Lower lobe of right lung (tissue), 2 donors: ENCODE data around the gene BAZ1B. TPM values are rescaled to one million over a fixed set of nuclear protein-coding genes. Genes with fewer than 3 reads are reported as not detected.

Experiments used
- ATAC-seq, 2 donors: fragments of 200-7000 bp; cut with Tn5 transposase; one replicate each; pipeline ENCODE4 v1.9.1; 2020 to 2022; ENCODE audit warnings: mild to moderate bottlenecking in 2 of 2, moderate library complexity in 2 of 2
- DNase-seq: peaks from one replicate; pipeline ENCODE4 v3.0.0-alpha.2; 2020
- H3K27ac ChIP-seq: fragments of 200-600 bp; one replicate; pipeline ENCODE4 v1.8.0; 2022
- H3K27me3 ChIP-seq: fragments of 200-600 bp; one replicate; pipeline ENCODE4 v1.8.0; 2022; ENCODE audit warnings: low read depth
- H3K36me3 ChIP-seq: fragments of 200-600 bp; one replicate; pipeline ENCODE4 v1.8.0; 2022; ENCODE audit warnings: mild to moderate bottlenecking
- H3K4me1 ChIP-seq: fragments of 200-600 bp; one replicate; pipeline ENCODE4 v1.8.0; 2022
- H3K4me3 ChIP-seq: fragments of 200-600 bp; one replicate; pipeline ENCODE4 v1.8.0; 2022; ENCODE audit warnings: mild to moderate bottlenecking
- H3K9me3 ChIP-seq: fragments of 200-600 bp; one replicate; pipeline ENCODE4 v1.8.0; 2022
- intact Hi-C: fragments of 100-400 bp; cut with DNase I; formaldehyde crosslinking; loops from one replicate; pipeline ENCODE4 v1.11.0; 2022
- total RNA-seq: library from RNA; stranded (reverse); fragmentation: NEBNext Ultra II Directional; extraction: Animal tissue kit (Norgen Biotek cat#: 25700); gene quantifications from one replicate; pipeline ENCODE4 v1.2.1, GENCODE V29; 2021
- TF ChIP-seq, protein P1 (sequence below): fragments of 200-600 bp; IDR thresholded peaks from one replicate; pipeline ENCODE4 v1.8.0; 2022; ENCODE audit warnings: antibody characterized with exemption, mild to moderate bottlenecking
- donor health status: DM: no; HTN: yes; CAD: no; lungs with severe emphysema.

Gene BAZ1B
- total RNA-seq, 1 donor from 2014 or later = 56.0 TPM

GRCh38 chr7:73520673-73521635 is 1.1 kb downstream of the BAZ1B start:
- no peaks in the 10 kb centered on the region for H3K27me3 ChIP-seq
- H3K36me3 ChIP-seq = peaks cover 19% of the 10 kb centered on the region
- peak overlapping the region; percentile 87 for H3K4me3 ChIP-seq
- TF ChIP-seq, protein P1, sequence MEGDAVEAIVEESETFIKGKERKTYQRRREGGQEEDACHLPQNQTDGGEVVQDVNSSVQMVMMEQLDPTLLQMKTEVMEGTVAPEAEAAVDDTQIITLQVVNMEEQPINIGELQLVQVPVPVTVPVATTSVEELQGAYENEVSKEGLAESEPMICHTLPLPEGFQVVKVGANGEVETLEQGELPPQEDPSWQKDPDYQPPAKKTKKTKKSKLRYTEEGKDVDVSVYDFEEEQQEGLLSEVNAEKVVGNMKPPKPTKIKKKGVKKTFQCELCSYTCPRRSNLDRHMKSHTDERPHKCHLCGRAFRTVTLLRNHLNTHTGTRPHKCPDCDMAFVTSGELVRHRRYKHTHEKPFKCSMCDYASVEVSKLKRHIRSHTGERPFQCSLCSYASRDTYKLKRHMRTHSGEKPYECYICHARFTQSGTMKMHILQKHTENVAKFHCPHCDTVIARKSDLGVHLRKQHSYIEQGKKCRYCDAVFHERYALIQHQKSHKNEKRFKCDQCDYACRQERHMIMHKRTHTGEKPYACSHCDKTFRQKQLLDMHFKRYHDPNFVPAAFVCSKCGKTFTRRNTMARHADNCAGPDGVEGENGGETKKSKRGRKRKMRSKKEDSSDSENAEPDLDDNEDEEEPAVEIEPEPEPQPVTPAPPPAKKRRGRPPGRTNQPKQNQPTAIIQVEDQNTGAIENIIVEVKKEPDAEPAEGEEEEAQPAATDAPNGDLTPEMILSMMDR = no peak
- H3K4me1 ChIP-seq = peaks cover 55% of the 10 kb centered on the region
- H3K9me3 ChIP-seq = no peaks in the 10 kb centered on the region
- no peak for ATAC-seq
- peak; percentile 42 for DNase-seq
- intact Hi-C loops = no loop called here
- peak overlapping the region; percentile 93 for H3K27ac ChIP-seq

DNA sequence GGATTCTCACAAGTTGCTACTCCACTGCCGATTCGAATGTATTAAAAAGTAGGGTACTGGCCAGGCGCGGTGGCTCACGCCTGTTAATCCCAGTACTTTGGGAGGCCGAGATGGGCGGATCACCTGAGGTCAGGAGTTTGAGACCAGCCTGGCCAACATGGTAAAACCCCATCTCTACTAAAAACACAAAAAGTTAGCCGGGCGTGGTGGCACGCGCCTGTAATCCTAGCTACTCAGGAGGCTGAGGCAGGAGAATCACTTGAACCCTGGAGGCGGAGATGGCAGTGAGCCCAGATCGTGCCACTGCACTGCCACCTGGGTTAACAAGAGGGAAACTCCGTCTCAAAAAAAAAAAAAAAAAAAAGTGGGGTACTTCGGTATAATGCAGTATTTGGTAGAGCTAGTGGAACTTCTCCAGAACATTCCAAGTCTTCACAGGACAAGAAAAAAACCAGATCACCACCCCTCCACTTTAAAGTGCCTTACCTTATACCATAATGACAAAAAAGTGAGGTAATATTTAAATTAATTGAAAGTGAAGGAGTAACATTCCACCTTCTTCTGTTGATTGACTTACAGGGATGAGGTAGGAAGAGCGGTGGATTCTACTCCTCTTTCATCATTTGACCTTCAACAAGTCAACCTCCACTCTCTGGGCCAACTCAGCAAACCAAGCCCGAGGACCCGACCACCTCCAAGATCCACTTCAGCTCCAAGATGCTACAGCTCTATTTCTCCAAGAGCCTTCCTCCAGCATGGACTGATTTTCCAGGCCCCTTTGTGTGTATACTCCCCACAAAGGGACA is 2.0 kb downstream of the BAZ1B start:
- Histone ChIP-seq H3K27me3 (no peaks in the 10 kb centered on the region), H3K36me3 (peaks cover 27% of the 10 kb centered on the region), H3K4me1 (peaks cover 55% of the 10 kb centered on the region), H3K9me3 (no peaks in the 10 kb centered on the region), H3K27ac (peak overlapping the region; percentile 93), H3K4me3 (peak overlapping the region; percentile 87)
- TF ChIP-seq, protein P1 = no peak
- intact Hi-C loops = no loop called here
- ATAC-seq = no peak
- peak; percentile 37 for DNase-seq

GRCh38 chr7:73518470-73518869 is 3.6 kb downstream of the BAZ1B start:
- ATAC-seq = no peak
- Histone ChIP-seq H3K9me3 (no peaks in the 10 kb centered on the region), H3K27me3 (no peaks in the 10 kb centered on the region), H3K27ac (no peak overlapping the region), H3K4me3 (peak overlapping the region; percentile 87), H3K4me1 (peaks cover 56% of the 10 kb centered on the region), H3K36me3 (peaks cover 43% of the 10 kb centered on the region)
- TF ChIP-seq, protein P1 = no peak
- DNase-seq = peak; percentile 13
- intact Hi-C loops = no loop called here

DNA sequence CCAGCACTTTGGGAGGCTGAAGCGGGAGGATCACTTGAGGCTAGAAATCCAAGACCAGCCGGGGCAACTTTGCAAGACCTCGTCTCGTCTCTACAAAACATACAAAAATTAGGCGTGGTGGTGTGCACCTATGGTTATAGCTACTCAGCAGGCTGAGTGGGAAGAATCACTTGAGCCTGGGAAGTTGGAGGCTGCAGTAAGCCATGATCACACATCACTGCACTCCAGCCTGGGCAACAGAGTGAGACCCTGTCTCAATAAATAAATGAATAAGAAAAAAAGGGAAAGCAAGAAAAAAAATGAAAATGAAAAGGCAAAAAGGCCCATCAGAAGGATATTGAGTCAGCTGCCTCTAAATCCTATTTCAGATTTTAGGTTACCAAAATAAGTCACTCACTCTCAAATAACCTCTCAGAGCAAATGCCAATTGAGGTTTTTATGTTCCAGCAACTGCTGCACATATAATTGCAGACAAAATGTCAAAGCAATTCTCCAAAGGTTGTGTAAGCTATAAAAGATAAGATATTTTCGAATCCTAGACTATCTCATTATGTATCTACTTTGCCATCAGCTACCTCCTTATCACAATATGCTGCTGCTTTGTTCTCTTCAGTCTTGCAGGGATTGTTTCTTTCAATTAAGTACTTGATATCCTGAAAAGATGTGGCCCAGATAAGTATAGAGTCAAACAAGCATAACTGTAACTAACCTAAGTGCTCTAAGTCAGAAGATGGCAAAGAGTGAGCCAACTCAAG is 4.7 kb downstream of the BAZ1B start:
- Histone ChIP-seq H3K4me1 (peaks cover 57% of the 10 kb centered on the region), H3K36me3 (peaks cover 53% of the 10 kb centered on the region), H3K9me3 (no peaks in the 10 kb centered on the region), H3K4me3 (no peak overlapping the region), H3K27ac (peak overlapping the region; percentile 31), H3K27me3 (no peaks in the 10 kb centered on the region)
- TF ChIP-seq, protein P1 = no peak
- intact Hi-C loops = no loop called here
- DNase-seq (no peak), ATAC-seq (no peak)

- peaks cover 63% of the 10 kb centered on the region for H3K36me3 ChIP-seq
- no peak overlapping the region for H3K4me3 ChIP-seq
- intact Hi-C loops = no loop called here
- DNase-seq (no peak), ATAC-seq (no peak)
- H3K27me3 ChIP-seq = no peaks in the 10 kb centered on the region
- TF ChIP-seq, protein P1 = no peak
- peaks cover 50% of the 10 kb centered on the region for H3K4me1 ChIP-seq
- H3K27ac ChIP-seq = no peak overlapping the region
- no peaks in the 10 kb centered on the region for H3K9me3 ChIP-seq
Observed at GRCh38 chr7:73515178-73515577, 6.9 kb downstream of the BAZ1B start.
